ENCODE results near the gene SSBP2. TPM values are rescaled to one million over a fixed set of nuclear protein-coding genes. Genes with fewer than 3 reads are reported as not detected.

The SSBP2 gene
- total RNA-seq, 4 donors from 2014 or later = 25.9 to 94.6 (median 41.8) TPM

GRCh38 chr5:81754621-81755020 is 3.7 kb upstream of the SSBP2 start:
- ATAC-seq (ENCODE audit: low FRiP score) = no peak
- DNase-seq (ENCODE audit: low spot score) = no peak
- no peak for TF ChIP-seq CTCF (IDR thresholded peaks at IDR 0.05)

GRCh38 chr5:81753429-81753828 is 2.5 kb upstream of the SSBP2 start:
- DNase-seq (ENCODE audit: low spot score) = no peak
- no peak for ATAC-seq (ENCODE audit: low FRiP score)
- TF ChIP-seq CTCF (IDR thresholded peaks at IDR 0.05) = no peak

- ATAC-seq (ENCODE audit: low FRiP score) (no peak), DNase-seq (ENCODE audit: low spot score) (no peak)
- TF ChIP-seq CTCF (IDR thresholded peaks at IDR 0.05) = no peak
These were observed 1.7 kb upstream of the SSBP2 start for GRCh38 chr5:81752644-81752963.

GRCh38 chr5:81751836-81752643 is 1.1 kb upstream of the SSBP2 start:
- no peak for TF ChIP-seq CTCF (IDR thresholded peaks at IDR 0.05)
- ATAC-seq (ENCODE audit: low FRiP score) = no peak
- no peak for DNase-seq (ENCODE audit: low spot score)

- TF ChIP-seq CTCF (IDR thresholded peaks at IDR 0.05) = no peak
- DNase-seq (ENCODE audit: low spot score) (no peak), ATAC-seq (ENCODE audit: low FRiP score) (peak; percentile 3)
These were observed 439 bp downstream of the SSBP2 start for GRCh38 chr5:81750308-81751008.

- ATAC-seq (ENCODE audit: low FRiP score) = no peak
- DNase-seq (ENCODE audit: low spot score) = no peak
- no peak for TF ChIP-seq CTCF (IDR thresholded peaks at IDR 0.05)
These were observed 1.2 kb downstream of the SSBP2 start for GRCh38 chr5:81749561-81750307.
